DOHH2 (cell line): Measurements from ENCODE around the gene HSH2D.

Experiments used
- H3F3A ChIP-seq: fragments of 200-600 bp; sonication (generic), shearing (Covaris generic); 2 replicates; pipeline ENCODE4 v1.6.0; 2016; ENCODE audit warnings: antibody characterized with exemption, mild to moderate bottlenecking; ENCODE audit not compliant: control insufficient read depth, insufficient read depth
- H3K27ac ChIP-seq: fragments of 200-600 bp; sonication (generic); 2 replicates; pipeline ENCODE4 v1.5.1; 2014; ENCODE audit warnings: low read depth, mild to moderate bottlenecking, low read length, moderate library complexity
- H3K27me3 ChIP-seq: fragments of 200-600 bp; sonication (generic); 2 replicates; pipeline ENCODE4 v1.6.1; 2014; ENCODE audit warnings: mild to moderate bottlenecking, low read length, mixed read lengths; ENCODE audit not compliant: control insufficient read depth
- H3K36me3 ChIP-seq: fragments of 200-600 bp; sonication (generic); 2 replicates; pipeline ENCODE4 v1.6.1; 2014; ENCODE audit warnings: mild to moderate bottlenecking, low read length, moderate library complexity, mixed read lengths; ENCODE audit not compliant: control insufficient read depth
- H3K4me1 ChIP-seq: fragments of 200-600 bp; sonication (generic); 2 replicates; pipeline ENCODE4 v1.6.1; 2014; ENCODE audit warnings: mild to moderate bottlenecking, low read length, mixed read lengths; ENCODE audit not compliant: control insufficient read depth
- H3K4me2 ChIP-seq: fragments of 200-600 bp; sonication (generic); 2 replicates; pipeline ENCODE4 v1.6.0; 2014; ENCODE audit warnings: mild to moderate bottlenecking, low read length, moderate library complexity
- H3K4me3 ChIP-seq: fragments of 200-600 bp; sonication (generic); 2 replicates; pipeline ENCODE4 v1.5.1; 2014; ENCODE audit warnings: mild to moderate bottlenecking, low read length, mixed read lengths
- H3K79me2 ChIP-seq: fragments of 200-600 bp; sonication (generic); 2 replicates; pipeline ENCODE4 v1.6.1; 2014; ENCODE audit warnings: mild to moderate bottlenecking, low read length, mixed read lengths; ENCODE audit not compliant: control insufficient read depth
- H3K9me2 ChIP-seq: fragments of 200-600 bp; sonication (generic); replicated peaks from 2 replicates; pipeline ENCODE4 v1.6.1; 2014; ENCODE audit warnings: mild to moderate bottlenecking, low read length, mixed read lengths; ENCODE audit not compliant: control insufficient read depth
- H3K9me3 ChIP-seq: fragments of 200-600 bp; sonication (generic); 2 replicates; pipeline ENCODE4 v1.6.1; 2014; ENCODE audit warnings: antibody characterized with exemption, low read length, mixed read lengths; ENCODE audit not compliant: control insufficient read depth, insufficient read depth
- H4K20me1 ChIP-seq: fragments of 200-600 bp; sonication (generic); 2 replicates; pipeline ENCODE4 v1.6.0; 2014; ENCODE audit warnings: low read depth, mild to moderate bottlenecking, antibody characterized with exemption, low read length, moderate library complexity; ENCODE audit not compliant: control insufficient read depth, insufficient read depth
- CTCF ChIP-seq: fragments of 200-600 bp; sonication (generic); IDR thresholded peaks from one replicate; pipeline ENCODE4 v1.5.1; 2014; ENCODE audit warnings: antibody characterized with exemption, mild to moderate bottlenecking, low read depth, low read length; ENCODE audit not compliant: poor library complexity, severe bottlenecking
- EZH2phosphoT487 ChIP-seq: fragments of 200-600 bp; sonication (generic); IDR thresholded peaks from 2 replicates; pipeline ENCODE4 v1.6.1; 2017; ENCODE audit warnings: borderline replicate concordance, mild to moderate bottlenecking, antibody characterized with exemption, low read length, moderate library complexity, mixed read lengths

HSH2D gene

GRCh38 chr19:16142032-16142580 is 1.4 kb upstream of the HSH2D start:
- Histone ChIP-seq H3K4me2 (peak overlapping the region; percentile 93), H3K27me3 (no peaks in the 10 kb centered on the region), H3K4me3 (peak overlapping the region; percentile 94; the same call in 1 of the 2 replicates), H3K27ac (peak overlapping the region; percentile 95), H3K9me2 (no peaks in the 10 kb centered on the region), H3K36me3 (peaks cover 25% of the 10 kb centered on the region), H3F3A (peaks cover 23% of the 10 kb centered on the region), H3K79me2 (peaks cover 36% of the 10 kb centered on the region), H3K4me1 (peaks cover 63% of the 10 kb centered on the region), H4K20me1 (0 out of 2 replicates have a peak, but pooled peaks cover 5% of the 10 kb centered on the region), H3K9me3 (no peaks in the 10 kb centered on the region)
- no peak for TF ChIP-seq CTCF
- no peak for TF ChIP-seq EZH2phosphoT487

- Histone ChIP-seq H3K9me2 (no peaks in the 10 kb centered on the region), H3K36me3 (peaks cover 42% of the 10 kb centered on the region), H3K27me3 (no peaks in the 10 kb centered on the region), H3K4me3 (peak overlapping the region; percentile 94), H3K79me2 (peaks cover 57% of the 10 kb centered on the region), H3K4me2 (peak overlapping the region; percentile 93), H3F3A (peaks cover 27% of the 10 kb centered on the region), H3K9me3 (no peaks in the 10 kb centered on the region), H3K4me1 (peaks cover 83% of the 10 kb centered on the region), H4K20me1 (0 out of 2 replicates have a peak, but pooled peaks cover 5% of the 10 kb centered on the region), H3K27ac (peak overlapping the region; percentile 95)
- TF ChIP-seq EZH2phosphoT487 (no peak), CTCF (no peak)
These were observed 714 bp downstream of the HSH2D start for GRCh38 chr19:16144216-16144581.

- Histone ChIP-seq H3K9me2 (no peaks in the 10 kb centered on the region), H3K27me3 (no peaks in the 10 kb centered on the region), H4K20me1 (0 out of 2 replicates have a peak, but pooled peaks cover 5% of the 10 kb centered on the region), H3F3A (peaks cover 35% of the 10 kb centered on the region), H3K9me3 (no peaks in the 10 kb centered on the region), H3K79me2 (peaks cover 74% of the 10 kb centered on the region), H3K4me1 (peaks cover 83% of the 10 kb centered on the region), H3K4me3 (peak overlapping the region; percentile 94), H3K36me3 (peaks cover 61% of the 10 kb centered on the region), H3K27ac (peak overlapping the region; percentile 95), H3K4me2 (peak overlapping the region; percentile 93)
- TF ChIP-seq EZH2phosphoT487 (no peak), CTCF (no peak)
These were observed 2.6 kb downstream of the HSH2D start for GRCh38 chr19:16146112-16146511.
